HEK293 (cell line): ENCODE measurements around the gene PRX.
A peak's percentile ranks its signal among the peaks of the same experiment; 100 is the strongest.

Experiments
- CTCF ChIA-PET: fragments of 350-600 bp; formaldehyde crosslinking; extraction: SDS; loops from one replicate; lab custom pipeline; 2021; ENCODE audit warnings: antibody characterized with exemption; lab: Yijun Ruan, JAX
- POLR2A ChIA-PET: fragments of 300-600 bp; formaldehyde crosslinking; extraction: SDS; loops from one replicate; lab custom pipeline; 2020; ENCODE audit warnings: antibody characterized with exemption, inconsistent platforms; lab: Yijun Ruan, JAX
- H3K27ac ChIP-seq: fragments of 200-500 bp; sonication (Bioruptor generic); 2 replicates; pipeline ENCODE4 v1.5.1; 2014; ENCODE audit warnings: low read depth, low read length, control low read depth, inconsistent platforms; ENCODE audit errors: extremely low read depth
- H3K36me3 ChIP-seq, 2 experiments: fragments of 200-500 bp in 1 of 2; sonication (Bioruptor generic) in 1 of 2; 1 replicate in 1 of 2; 2 replicates in 1 of 2; pipeline ENCODE4 v1.5.1; 2014 to 2017; ENCODE audit warnings: inconsistent platforms in 2 of 2, low read length in 2 of 2; ENCODE audit not compliant: control insufficient read depth in 2 of 2, insufficient read depth in 1 of 2
- H3K4me1 ChIP-seq: fragments of 200-500 bp; sonication (Bioruptor generic); 2 replicates; pipeline ENCODE4 v1.5.1; 2014; ENCODE audit warnings: mild to moderate bottlenecking, low read length, inconsistent platforms; ENCODE audit not compliant: control insufficient read depth, insufficient read depth
- H3K4me3 ChIP-seq: 2 replicates; pipeline ENCODE4 v1.5.1; 2011; ENCODE audit warnings: low read depth, mild to moderate bottlenecking, control low read depth, low read length, moderate library complexity
- H3K9me3 ChIP-seq: fragments of 200-500 bp; sonication (Bioruptor generic); 2 replicates; pipeline ENCODE4 v1.5.1; 2014; ENCODE audit warnings: low read depth, low read length, inconsistent platforms; ENCODE audit not compliant: control insufficient read depth, insufficient read depth
- ATF2 ChIP-seq: fragments of 450-650 bp; formaldehyde crosslinking; IDR thresholded peaks from 2 replicates; pipeline ENCODE4 v1.5.1; 2016; ENCODE audit warnings: missing biosample characterization, missing genetic modification characterization, low read depth
- BCL11A ChIP-seq: fragments of 450-650 bp; formaldehyde crosslinking; IDR thresholded peaks from 2 replicates; pipeline ENCODE4 v1.5.1; 2016; ENCODE audit warnings: low read depth, missing biosample characterization, missing genetic modification characterization
- FEZF1 ChIP-seq: fragments of 450-650 bp; formaldehyde crosslinking; IDR thresholded peaks from 2 replicates; pipeline ENCODE4 v1.5.1; 2016; ENCODE audit warnings: missing biosample characterization, missing genetic modification characterization
- GLI4 ChIP-seq: fragments of 450-650 bp; formaldehyde crosslinking; IDR thresholded peaks from 2 replicates; pipeline ENCODE4 v1.5.1; 2016; ENCODE audit warnings: missing biosample characterization, missing genetic modification characterization
- INSM2 ChIP-seq: fragments of 450-650 bp; formaldehyde crosslinking; IDR thresholded peaks from 2 replicates; pipeline ENCODE4 v1.5.1; 2016; ENCODE audit warnings: missing biosample characterization, missing genetic modification characterization
- MYNN ChIP-seq: fragments of 450-650 bp; formaldehyde crosslinking; IDR thresholded peaks from 2 replicates; pipeline ENCODE4 v1.5.1; 2016; ENCODE audit warnings: missing biosample characterization, missing genetic modification characterization, borderline replicate concordance
- PRDM1 ChIP-seq: fragments of 450-650 bp; formaldehyde crosslinking; IDR thresholded peaks from 2 replicates; pipeline ENCODE4; 2016; ENCODE audit warnings: missing biosample characterization, missing genetic modification characterization
- RBAK ChIP-seq: fragments of 450-650 bp; formaldehyde crosslinking; IDR thresholded peaks from 2 replicates; pipeline ENCODE4 v1.5.1; 2016; ENCODE audit warnings: missing biosample characterization, missing genetic modification characterization
- SETDB1 ChIP-seq: IDR thresholded peaks from one replicate; pipeline ENCODE4 v1.6.1; 2017; ENCODE audit warnings: mild to moderate bottlenecking, low read length, moderate library complexity, mixed read lengths; ENCODE audit not compliant: insufficient read length
- ZBTB1 ChIP-seq: fragments of 450-650 bp; formaldehyde crosslinking; IDR thresholded peaks from 2 replicates; pipeline ENCODE4 v1.5.1; 2016; ENCODE audit warnings: missing biosample characterization, missing genetic modification characterization
- ZBTB20 ChIP-seq: fragments of 450-650 bp; formaldehyde crosslinking; IDR thresholded peaks from 2 replicates; pipeline ENCODE4 v1.5.1; 2016; ENCODE audit warnings: missing biosample characterization, missing genetic modification characterization
- ZNF112 ChIP-seq: fragments of 450-650 bp; formaldehyde crosslinking; IDR thresholded peaks from 2 replicates; pipeline ENCODE4 v1.5.0; 2017; ENCODE audit warnings: missing biosample characterization, missing genetic modification characterization
- ZNF148 ChIP-seq: fragments of 450-650 bp; formaldehyde crosslinking; IDR thresholded peaks from 2 replicates; pipeline ENCODE4 v1.5.0; 2017; ENCODE audit warnings: missing biosample characterization, missing genetic modification characterization, borderline replicate concordance
- ZNF169 ChIP-seq: fragments of 450-650 bp; formaldehyde crosslinking; IDR thresholded peaks from 2 replicates; pipeline ENCODE4 v1.5.1; 2016; ENCODE audit warnings: missing biosample characterization, missing genetic modification characterization
- ZNF18 ChIP-seq: fragments of 450-650 bp; formaldehyde crosslinking; IDR thresholded peaks from 2 replicates; pipeline ENCODE4 v1.5.1; 2016; ENCODE audit warnings: missing biosample characterization, missing genetic modification characterization
- ZNF214 ChIP-seq: fragments of 450-650 bp; formaldehyde crosslinking; IDR thresholded peaks from 2 replicates; pipeline ENCODE4 v1.5.1; 2017; ENCODE audit warnings: missing biosample characterization, mild to moderate bottlenecking, missing genetic modification characterization, borderline replicate concordance
- ZNF324 ChIP-seq: fragments of 450-650 bp; formaldehyde crosslinking; IDR thresholded peaks from 2 replicates; pipeline ENCODE4 v1.5.1; 2016; ENCODE audit warnings: missing biosample characterization, missing genetic modification characterization
- ZNF404 ChIP-seq: fragments of 450-650 bp; formaldehyde crosslinking; IDR thresholded peaks from 2 replicates; pipeline ENCODE4 v1.5.1; 2017; ENCODE audit warnings: missing biosample characterization, missing genetic modification characterization
- ZNF514 ChIP-seq: fragments of 450-650 bp; formaldehyde crosslinking; IDR thresholded peaks from 2 replicates; pipeline ENCODE4 v1.5.1; 2016; ENCODE audit warnings: missing biosample characterization, missing genetic modification characterization
- ZNF521 ChIP-seq: fragments of 450-650 bp; formaldehyde crosslinking; IDR thresholded peaks from 2 replicates; pipeline ENCODE4 v1.5.1; 2017; ENCODE audit warnings: missing biosample characterization, mild to moderate bottlenecking, missing genetic modification characterization
- ZNF544 ChIP-seq: fragments of 450-650 bp; formaldehyde crosslinking; IDR thresholded peaks from 2 replicates; pipeline ENCODE4 v1.5.0; 2017; ENCODE audit warnings: missing biosample characterization, missing genetic modification characterization
- ZNF555 ChIP-seq: fragments of 450-650 bp; formaldehyde crosslinking; conservative IDR thresholded peaks from 2 replicates; pipeline ENCODE4 v1.5.1; 2017; ENCODE audit warnings: missing biosample characterization, mild to moderate bottlenecking, missing genetic modification characterization, inconsistent platforms
- ZNF560 ChIP-seq: fragments of 450-650 bp; formaldehyde crosslinking; IDR thresholded peaks from 2 replicates; pipeline ENCODE4 v1.5.1; 2017; ENCODE audit warnings: missing biosample characterization, missing genetic modification characterization, borderline replicate concordance
- ZNF600 ChIP-seq: fragments of 450-650 bp; formaldehyde crosslinking; IDR thresholded peaks from 2 replicates; pipeline ENCODE4 v1.5.1; 2016; ENCODE audit warnings: missing biosample characterization, missing genetic modification characterization
- ZNF777 ChIP-seq: fragments of 450-650 bp; formaldehyde crosslinking; IDR thresholded peaks from 2 replicates; pipeline ENCODE4 v1.5.1; 2017; ENCODE audit warnings: missing biosample characterization, missing genetic modification characterization, borderline replicate concordance
- ZNF785 ChIP-seq: fragments of 450-650 bp; formaldehyde crosslinking; IDR thresholded peaks from 2 replicates; pipeline ENCODE4 v1.5.1; 2016; ENCODE audit warnings: missing biosample characterization, missing genetic modification characterization
- ZNF791 ChIP-seq: fragments of 450-650 bp; formaldehyde crosslinking; IDR thresholded peaks from 2 replicates; pipeline ENCODE4 v1.5.1; 2016; ENCODE audit warnings: missing biosample characterization, missing genetic modification characterization
- ZSCAN16 ChIP-seq: fragments of 450-650 bp; formaldehyde crosslinking; IDR thresholded peaks from 2 replicates; pipeline ENCODE4 v1.5.1; 2016; ENCODE audit warnings: missing biosample characterization, missing genetic modification characterization

Gene PRX

GRCh38 chr19:40444000-40444824 lies 31.0 kb upstream of the PRX start, which contains the start of gene SERTAD3:
Gene SERTAD3, minus strand, starts transcription at chr19:40444335. Its CDS starts 2,255 bp downstream, at chr19:40442080.
- peaks cover 27 to 31% of the 10 kb centered on the region in 2 experiments for H3K36me3 ChIP-seq
- no peaks in the 10 kb centered on the region for H3K9me3 ChIP-seq
- peaks cover 14% of the 10 kb centered on the region for H3K4me1 ChIP-seq
- POLR2A ChIA-PET: interaction anchor here (0.6 to 17.1 kb wide), 13 partner anchors 9 to 344 kb away, joined by 3 to 428 read pairs (median 13); partner anchors contain the start of genes BLVRB, C19orf47, PLD3 and SERTAD1
- peak within 1 kb of the TSS; percentile 99 for H3K27ac ChIP-seq
- CTCF ChIA-PET: interaction anchor here (0.6 to 4.8 kb wide), 20 partner anchors 9 to 819 kb away, joined by 3 to 39 read pairs (median 4); partner anchors contain the start of genes BLVRB and SERTAD1
- H3K4me3 ChIP-seq: peak within 1 kb of the TSS; percentile 67
- peak; percentile 13; the same call in 1 of the 2 replicates for TF ChIP-seq ZBTB20 (tag by site-specific recombination)
- no peak for TF ChIP-seq ZNF521
- no peak for TF ChIP-seq ZNF148 (tag by site-specific recombination)
- TF ChIP-seq ZNF791: no peak
- TF ChIP-seq ZNF785 (tag by site-specific recombination): peak; percentile 19; the same call in 1 of the 2 replicates
- no peak for TF ChIP-seq ZNF404 (tag by site-specific recombination)
- TF ChIP-seq INSM2 (tag by site-specific recombination): peak; percentile 73; the same call in 1 of the 2 replicates
- TF ChIP-seq SETDB1: no peak
- TF ChIP-seq ZNF18 (tag by site-specific recombination): no peak; the same call in 1 of the 2 replicates
- TF ChIP-seq FEZF1 (tag by site-specific recombination): peak; percentile 48
- TF ChIP-seq RBAK: no peak
- no peak for TF ChIP-seq GLI4 (tag by site-specific recombination)
- TF ChIP-seq ZSCAN16: no peak
- peak; percentile 94 for TF ChIP-seq ATF2 (tag by site-specific recombination)
- no peak; the same call in 1 of the 2 replicates for TF ChIP-seq MYNN
- TF ChIP-seq ZNF555 (tag by site-specific recombination): no peak
- TF ChIP-seq ZNF600 (tag by site-specific recombination): no peak; the same call in 1 of the 2 replicates
- TF ChIP-seq ZNF112: no peak
- TF ChIP-seq ZNF560 (tag by site-specific recombination): no peak
- TF ChIP-seq ZNF777: peak; percentile 83
- no peak for TF ChIP-seq PRDM1
- no peak for TF ChIP-seq ZNF214 (tag by site-specific recombination)
- TF ChIP-seq ZNF324 (tag by site-specific recombination): peak; percentile 96
- no peak for TF ChIP-seq ZNF514 (tag by site-specific recombination)
- TF ChIP-seq ZBTB1 (tag by site-specific recombination): no peak
- TF ChIP-seq ZNF544 (tag by site-specific recombination): no peak
- TF ChIP-seq BCL11A: peak; percentile 54; the same call in 1 of the 2 replicates
- TF ChIP-seq ZNF169 (tag by site-specific recombination): peak; percentile 62; the same call in 1 of the 2 replicates
